Measurements from ENCODE around the gene MDM2. TPM values are rescaled to one million over a fixed set of nuclear protein-coding genes. Genes with fewer than 3 reads are reported as not detected.
"Not testable (repeated sequence)": the region's sequence is repeated elsewhere in the genome, so short reads cannot be mapped to it uniquely, and the experiment has no call there.

The MDM2 gene
- polyA plus RNA-seq, 2 donors: 21.9 to 93.4 TPM

GRCh38 chr12:68791897-68792481 lies 16.0 kb upstream of the MDM2 start:
- Histone ChIP-seq H3K27me3 (ENCODE audit: control insufficient read depth in 1 of 2, insufficient read depth in 2 of 2, low read length in 2 of 2) (no peaks in the 10 kb centered on the region), H3K4me1 (ENCODE audit: control insufficient read depth in 2 of 2, insufficient read depth in 2 of 2, low read length in 1 of 2) (no peaks in the 10 kb centered on the region), H3K27ac (ENCODE audit: low read depth in 2 of 2, low read length in 1 of 2) (no peak overlapping the region), H3K9me3 (ENCODE audit: control insufficient read depth in 2 of 2, insufficient read depth in 1 of 2, low read depth in 1 of 2, low read length in 1 of 2) (no peaks in the 10 kb centered on the region), H3K4me3 (ENCODE audit: low read depth in 1 of 2, low read length in 2 of 2) (no peak overlapping the region), H3K36me3 (ENCODE audit: control insufficient read depth in 2 of 2, insufficient read depth in 2 of 2, low read length in 1 of 2) (no peaks in the 10 kb centered on the region)
- WGBS, 2 donors: 97 to 98% methylated on average over 2 of the region's 2 CpGs

GRCh38 chr12:68792952-68793351 lies 15.0 kb upstream of the MDM2 start:
- H3K36me3 ChIP-seq (ENCODE audit: control insufficient read depth in 2 of 2, insufficient read depth in 2 of 2, low read length in 1 of 2): no peaks in the 10 kb centered on the region
- 72 to 79% methylated on average over 2 of the region's 2 CpGs for WGBS, 2 donors
- no peak overlapping the region for H3K27ac ChIP-seq (ENCODE audit: low read depth in 2 of 2, low read length in 1 of 2)
- H3K27me3 ChIP-seq (ENCODE audit: control insufficient read depth in 1 of 2, insufficient read depth in 2 of 2, low read length in 2 of 2): no peaks in the 10 kb centered on the region
- no peak overlapping the region for H3K4me3 ChIP-seq (ENCODE audit: low read depth in 1 of 2, low read length in 2 of 2)
- no peaks in the 10 kb centered on the region for H3K4me1 ChIP-seq (ENCODE audit: control insufficient read depth in 2 of 2, insufficient read depth in 2 of 2, low read length in 1 of 2)
- H3K9me3 ChIP-seq (ENCODE audit: control insufficient read depth in 2 of 2, insufficient read depth in 1 of 2, low read depth in 1 of 2, low read length in 1 of 2): no peaks in the 10 kb centered on the region

GRCh38 chr12:68793436-68793835 lies 14.5 kb upstream of the MDM2 start:
- Histone ChIP-seq H3K36me3 (ENCODE audit: control insufficient read depth in 2 of 2, insufficient read depth in 2 of 2, low read length in 1 of 2) (no peaks in the 10 kb centered on the region), H3K4me3 (ENCODE audit: low read depth in 1 of 2, low read length in 2 of 2) (no peak overlapping the region), H3K27me3 (ENCODE audit: control insufficient read depth in 1 of 2, insufficient read depth in 2 of 2, low read length in 2 of 2) (no peaks in the 10 kb centered on the region), H3K27ac (ENCODE audit: low read depth in 2 of 2, low read length in 1 of 2) (no peak overlapping the region), H3K4me1 (ENCODE audit: control insufficient read depth in 2 of 2, insufficient read depth in 2 of 2, low read length in 1 of 2) (no peaks in the 10 kb centered on the region), H3K9me3 (ENCODE audit: control insufficient read depth in 2 of 2, insufficient read depth in 1 of 2, low read depth in 1 of 2, low read length in 1 of 2) (no peaks in the 10 kb centered on the region)
- whole genome bisulfite sequencing, 2 donors: 91 to 94% methylated on average over 4 of the region's 4 CpGs

GRCh38 chr12:68793975-68794652 lies 13.9 kb upstream of the MDM2 start:
- Histone ChIP-seq H3K4me1 (ENCODE audit: control insufficient read depth in 2 of 2, insufficient read depth in 2 of 2, low read length in 1 of 2) (no peaks in the 10 kb centered on the region), H3K27ac (ENCODE audit: low read depth in 2 of 2, low read length in 1 of 2) (no peak overlapping the region), H3K27me3 (ENCODE audit: control insufficient read depth in 1 of 2, insufficient read depth in 2 of 2, low read length in 2 of 2) (no peaks in the 10 kb centered on the region), H3K36me3 (ENCODE audit: control insufficient read depth in 2 of 2, insufficient read depth in 2 of 2, low read length in 1 of 2) (no peaks in the 10 kb centered on the region), H3K9me3 (ENCODE audit: control insufficient read depth in 2 of 2, insufficient read depth in 1 of 2, low read depth in 1 of 2, low read length in 1 of 2) (no peaks in the 10 kb centered on the region), H3K4me3 (ENCODE audit: low read depth in 1 of 2, low read length in 2 of 2) (no peak overlapping the region)
- 93 to 94% methylated on average over 4 of the region's 4 CpGs for WGBS, 2 donors

GRCh38 chr12:68794653-68795251 lies 13.2 kb upstream of the MDM2 start:
- H3K9me3 ChIP-seq (ENCODE audit: control insufficient read depth in 2 of 2, insufficient read depth in 1 of 2, low read depth in 1 of 2, low read length in 1 of 2): no peaks in the 10 kb centered on the region
- no peaks in the 10 kb centered on the region for H3K27me3 ChIP-seq (ENCODE audit: control insufficient read depth in 1 of 2, insufficient read depth in 2 of 2, low read length in 2 of 2)
- 89 to 94% methylated on average over 3 of the region's 3 CpGs for WGBS, 2 donors
- no peak overlapping the region for H3K4me3 ChIP-seq (ENCODE audit: low read depth in 1 of 2, low read length in 2 of 2)
- H3K4me1 ChIP-seq (ENCODE audit: control insufficient read depth in 2 of 2, insufficient read depth in 2 of 2, low read length in 1 of 2): no peaks in the 10 kb centered on the region
- no peaks in the 10 kb centered on the region for H3K36me3 ChIP-seq (ENCODE audit: control insufficient read depth in 2 of 2, insufficient read depth in 2 of 2, low read length in 1 of 2)
- H3K27ac ChIP-seq (ENCODE audit: low read depth in 2 of 2, low read length in 1 of 2): peak overlapping the region in 1 of 2 donors; percentile 60

- WGBS, 2 donors: 97% methylated on average over 15 of the region's 15 CpGs
- Histone ChIP-seq H3K27ac (ENCODE audit: low read depth in 2 of 2, low read length in 1 of 2) (no peak overlapping the region), H3K36me3 (ENCODE audit: control insufficient read depth in 2 of 2, insufficient read depth in 2 of 2, low read length in 1 of 2) (no peaks in the 10 kb centered on the region), H3K27me3 (ENCODE audit: control insufficient read depth in 1 of 2, insufficient read depth in 2 of 2, low read length in 2 of 2) (no peaks in the 10 kb centered on the region), H3K9me3 (ENCODE audit: control insufficient read depth in 2 of 2, insufficient read depth in 1 of 2, low read depth in 1 of 2, low read length in 1 of 2) (no peaks in the 10 kb centered on the region), H3K4me1 (ENCODE audit: control insufficient read depth in 2 of 2, insufficient read depth in 2 of 2, low read length in 1 of 2) (no peaks in the 10 kb centered on the region), H3K4me3 (ENCODE audit: low read depth in 1 of 2, low read length in 2 of 2) (no peak overlapping the region)
Measured at GRCh38 chr12:68796399-68796798, 11.6 kb upstream of the MDM2 start.

GRCh38 chr12:68798882-68799234 lies 9.1 kb upstream of the MDM2 start:
- Histone ChIP-seq H3K27ac (ENCODE audit: low read depth in 2 of 2, low read length in 1 of 2) (no peak overlapping the region), H3K4me3 (ENCODE audit: low read depth in 1 of 2, low read length in 2 of 2) (no peak overlapping the region), H3K36me3 (ENCODE audit: control insufficient read depth in 2 of 2, insufficient read depth in 2 of 2, low read length in 1 of 2) (no peaks in the 10 kb centered on the region), H3K9me3 (ENCODE audit: control insufficient read depth in 2 of 2, insufficient read depth in 1 of 2, low read depth in 1 of 2, low read length in 1 of 2) (no peaks in the 10 kb centered on the region), H3K27me3 (ENCODE audit: control insufficient read depth in 1 of 2, insufficient read depth in 2 of 2, low read length in 2 of 2) (no peaks in the 10 kb centered on the region), H3K4me1 (ENCODE audit: control insufficient read depth in 2 of 2, insufficient read depth in 2 of 2, low read length in 1 of 2) (no peaks in the 10 kb centered on the region)
- WGBS, 2 donors: 96 to 97% methylated on average over 1 of the region's 1 CpG

- Histone ChIP-seq H3K4me1 (ENCODE audit: control insufficient read depth in 2 of 2, insufficient read depth in 2 of 2, low read length in 1 of 2) (no peaks in the 10 kb centered on the region), H3K9me3 (ENCODE audit: control insufficient read depth in 2 of 2, insufficient read depth in 1 of 2, low read depth in 1 of 2, low read length in 1 of 2) (no peaks in the 10 kb centered on the region), H3K4me3 (ENCODE audit: low read depth in 1 of 2, low read length in 2 of 2) (no peak overlapping the region), H3K27ac (ENCODE audit: low read depth in 2 of 2, low read length in 1 of 2) (no peak overlapping the region), H3K36me3 (ENCODE audit: control insufficient read depth in 2 of 2, insufficient read depth in 2 of 2, low read length in 1 of 2) (no peaks in the 10 kb centered on the region), H3K27me3 (ENCODE audit: control insufficient read depth in 1 of 2, insufficient read depth in 2 of 2, low read length in 2 of 2) (no peaks in the 10 kb centered on the region)
- WGBS, 2 donors: 62 to 66% methylated on average over 5 of the region's 5 CpGs
Measured at GRCh38 chr12:68800294-68800693, 7.7 kb upstream of the MDM2 start.

- H3K4me3 ChIP-seq (ENCODE audit: low read depth in 1 of 2, low read length in 2 of 2); H3K27ac ChIP-seq (ENCODE audit: low read depth in 2 of 2, low read length in 1 of 2); H3K36me3 ChIP-seq (ENCODE audit: control insufficient read depth in 2 of 2, insufficient read depth in 2 of 2, low read length in 1 of 2); H3K4me1 ChIP-seq (ENCODE audit: control insufficient read depth in 2 of 2, insufficient read depth in 2 of 2, low read length in 1 of 2); H3K27me3 ChIP-seq (ENCODE audit: control insufficient read depth in 1 of 2, insufficient read depth in 2 of 2, low read length in 2 of 2); H3K9me3 ChIP-seq (ENCODE audit: control insufficient read depth in 2 of 2, insufficient read depth in 1 of 2, low read depth in 1 of 2, low read length in 1 of 2): not testable (repeated sequence)
- 93 to 94% methylated on average over 7 of the region's 7 CpGs for WGBS, 2 donors
Measured at GRCh38 chr12:68801124-68801523, 6.9 kb upstream of the MDM2 start.

- H3K27ac ChIP-seq (ENCODE audit: low read depth in 2 of 2, low read length in 1 of 2); H3K4me1 ChIP-seq (ENCODE audit: control insufficient read depth in 2 of 2, insufficient read depth in 2 of 2, low read length in 1 of 2); H3K36me3 ChIP-seq (ENCODE audit: control insufficient read depth in 2 of 2, insufficient read depth in 2 of 2, low read length in 1 of 2); H3K9me3 ChIP-seq (ENCODE audit: control insufficient read depth in 2 of 2, insufficient read depth in 1 of 2, low read depth in 1 of 2, low read length in 1 of 2); H3K27me3 ChIP-seq (ENCODE audit: control insufficient read depth in 1 of 2, insufficient read depth in 2 of 2, low read length in 2 of 2); H3K4me3 ChIP-seq (ENCODE audit: low read depth in 1 of 2, low read length in 2 of 2): not testable (repeated sequence)
- 88% methylated on average over 2 of the region's 2 CpGs for WGBS, 2 donors
Measured at GRCh38 chr12:68802372-68802745, 5.6 kb upstream of the MDM2 start.

Measured in esophagus (tissue), 2 donors.